Neural crest cell (in vitro differentiated cells): ENCODE results near the gene DHFR. TPM values are rescaled to one million over a fixed set of nuclear protein-coding genes. Genes with fewer than 3 reads are reported as not detected.

Experiments used
- DNase-seq: peaks from one replicate; pipeline ENCODE4 v3.0.0; 2021; ENCODE audit warnings: low read depth, mixed read lengths, low spot score
- H3K27ac Mint-ChIP-seq: one replicate; pipeline ENCODE4 v1.8.0; 2021; ENCODE audit warnings: mild to moderate bottlenecking, mixed read lengths; ENCODE audit not compliant: unreplicated experiment
- H3K27me3 Mint-ChIP-seq: 2 replicates; pipeline ENCODE4 v1.8.0; 2021; ENCODE audit warnings: low read depth, mild to moderate bottlenecking, mixed read lengths
- H3K36me3 Mint-ChIP-seq: 2 replicates; pipeline ENCODE4 v1.8.0; 2021; ENCODE audit warnings: low read depth, mild to moderate bottlenecking, mixed read lengths
- H3K4me1 Mint-ChIP-seq: 2 replicates; pipeline ENCODE4 v1.8.0; 2021; ENCODE audit warnings: mixed read lengths
- H3K4me3 Mint-ChIP-seq: one replicate; pipeline ENCODE4 v1.8.0; 2021; ENCODE audit warnings: mild to moderate bottlenecking, mixed read lengths
- H3K9me3 Mint-ChIP-seq: 2 replicates; pipeline ENCODE4 v1.8.0; 2021; ENCODE audit warnings: mixed read lengths
- CTCF ChIP-seq: fragments of 200-600 bp; sonication (generic); conservative IDR thresholded peaks from 2 replicates; pipeline ENCODE4 v1.5.0; 2021; ENCODE audit warnings: antibody characterized with exemption, mild to moderate bottlenecking
- total RNA-seq: library from RNA; stranded (reverse); gene quantifications from 2 replicates; pipeline ENCODE4 v1.2.1, GENCODE V29; 2021

Gene DHFR
- total RNA-seq, 1 donor from 2014 or later: 112 TPM

GRCh38 chr5:80688648-80689420 is 34.1 kb upstream of the DHFR start:
- peaks cover 4% of the 10 kb centered on the region for H3K4me1 Mint-ChIP-seq
- H3K4me3 Mint-ChIP-seq: no peak overlapping the region
- H3K36me3 Mint-ChIP-seq: peaks cover 13% of the 10 kb centered on the region
- no peak for DNase-seq
- no peaks in the 10 kb centered on the region for H3K9me3 Mint-ChIP-seq
- no peak for TF ChIP-seq CTCF
- no peak overlapping the region for H3K27ac Mint-ChIP-seq
- H3K27me3 Mint-ChIP-seq: no peaks in the 10 kb centered on the region

- peak; percentile 71 for TF ChIP-seq CTCF
- peaks cover 4% of the 10 kb centered on the region for H3K4me1 Mint-ChIP-seq
- peaks cover 3% of the 10 kb centered on the region for H3K9me3 Mint-ChIP-seq
- DNase-seq: no peak
- no peaks in the 10 kb centered on the region for H3K27me3 Mint-ChIP-seq
- no peak overlapping the region for H3K4me3 Mint-ChIP-seq
- peaks cover 28% of the 10 kb centered on the region for H3K36me3 Mint-ChIP-seq
- no peak overlapping the region for H3K27ac Mint-ChIP-seq
Observed at GRCh38 chr5:80686757-80687156, 32.0 kb upstream of the DHFR start.

GRCh38 chr5:80676706-80677105 is 21.9 kb upstream of the DHFR start:
- no peak for TF ChIP-seq CTCF
- Mint-ChIP-seq H3K27ac (no peak overlapping the region), H3K4me3 (no peak overlapping the region), H3K27me3 (no peaks in the 10 kb centered on the region), H3K36me3 (peaks cover 8% of the 10 kb centered on the region), H3K4me1 (no peaks in the 10 kb centered on the region), H3K9me3 (no peaks in the 10 kb centered on the region)
- no peak for DNase-seq

GRCh38 chr5:80672140-80672736 is 17.5 kb upstream of the DHFR start:
- Mint-ChIP-seq H3K27me3 (no peaks in the 10 kb centered on the region), H3K27ac (no peak overlapping the region), H3K36me3 (peaks cover 2% of the 10 kb centered on the region), H3K4me1 (no peaks in the 10 kb centered on the region), H3K9me3 (no peaks in the 10 kb centered on the region), H3K4me3 (no peak overlapping the region)
- TF ChIP-seq CTCF: peak; percentile 90
- DNase-seq: peak; percentile 78

GRCh38 chr5:80668016-80668969 is 13.5 kb upstream of the DHFR start:
- Mint-ChIP-seq H3K4me3 (no peak overlapping the region), H3K36me3 (peaks cover 4% of the 10 kb centered on the region), H3K9me3 (no peaks in the 10 kb centered on the region), H3K27me3 (no peaks in the 10 kb centered on the region), H3K4me1 (no peaks in the 10 kb centered on the region), H3K27ac (no peak overlapping the region)
- DNase-seq: no peak
- no peak for TF ChIP-seq CTCF
